Activated naive CD8-positive, alpha-beta T cell treated with anti-CD3 and anti-CD28 coated beads, Interleukin-2, amount 10 ng/mL, durations not matched to agents 7 days and 5 days (primary cell): ENCODE data around the gene FBRSL1. TPM values are rescaled to one million over a fixed set of nuclear protein-coding genes. Genes with fewer than 3 reads are reported as not detected.

Source experiments
- ATAC-seq: fragments of 150-1000 bp; cut with Tn5 transposase; one replicate; pipeline ENCODE4 v1.10.0; 2021; ENCODE audit warnings: low read depth, moderate library complexity
- POLR2A ChIA-PET: fragments of 350-600 bp; sonication (Branson Sonifier 250); formaldehyde crosslinking; loops from one replicate; lab custom pipeline; 2021; ENCODE audit warnings: antibody characterized with exemption; lab: Charles Lee
- DNase-seq: peaks from one replicate; pipeline ENCODE4 v3.0.0; 2021
- H3K27ac Mint-ChIP-seq: one replicate; pipeline ENCODE4 v1.8.0; 2022; ENCODE audit warnings: mild to moderate bottlenecking, mixed read lengths
- H3K27me3 Mint-ChIP-seq: one replicate; pipeline ENCODE4 v1.8.0; 2022; ENCODE audit warnings: mild to moderate bottlenecking, moderate library complexity, mixed read lengths
- H3K36me3 Mint-ChIP-seq: one replicate; pipeline ENCODE4 v1.8.0; 2021; ENCODE audit warnings: mild to moderate bottlenecking, mixed read lengths
- H3K4me1 Mint-ChIP-seq: one replicate; pipeline ENCODE4 v1.8.0; 2021; ENCODE audit warnings: mixed read lengths
- H3K4me3 Mint-ChIP-seq: one replicate; pipeline ENCODE4 v1.8.0; 2022; ENCODE audit warnings: mild to moderate bottlenecking, moderate library complexity, mixed read lengths
- H3K9me3 Mint-ChIP-seq: one replicate; pipeline ENCODE4 v1.8.0; 2021; ENCODE audit warnings: mixed read lengths
- total RNA-seq, 2 experiments: library from RNA; stranded (reverse); gene quantifications; one replicate each; pipeline ENCODE4 v1.2.3, GENCODE V29; 2021

The FBRSL1 gene
- total RNA-seq, 2 experiments from 2014 or later, result 67.1 to 67.2 TPM

DNA sequence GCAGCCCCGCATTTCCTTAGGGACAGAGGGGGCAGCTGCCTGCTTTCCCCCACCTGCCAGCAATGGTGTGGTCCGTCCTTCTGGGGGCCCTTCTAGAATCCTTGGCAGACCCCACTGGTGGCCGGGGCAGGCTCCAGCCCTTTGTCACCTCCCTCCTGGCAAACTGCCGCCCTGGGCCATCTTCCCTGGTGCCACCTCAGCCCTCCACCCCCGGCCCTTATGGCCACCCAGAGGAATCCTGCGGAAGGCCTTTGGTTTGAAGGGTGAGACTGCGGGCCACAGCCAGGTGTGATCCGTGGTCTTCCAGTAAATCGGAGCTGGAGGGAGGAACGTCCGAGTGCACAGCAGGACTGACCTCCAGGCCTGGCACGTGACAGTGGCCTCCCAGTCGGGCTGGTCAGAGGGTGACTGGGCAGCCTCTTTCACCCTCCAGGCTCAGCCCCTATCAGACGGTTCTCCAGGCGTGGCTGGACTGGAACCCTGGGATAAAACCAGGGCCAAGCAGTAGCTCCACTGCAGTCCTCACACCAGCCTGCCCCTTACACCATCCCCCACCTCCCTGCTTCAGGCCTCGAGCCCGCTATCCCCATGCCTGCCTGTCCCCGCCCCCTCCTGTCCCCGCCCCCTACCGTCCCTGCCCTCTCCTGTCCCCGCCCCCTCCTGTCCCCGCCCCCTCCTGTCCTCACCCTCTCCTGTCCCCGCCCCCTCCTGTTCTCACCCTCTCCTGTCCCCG, 12.4 kb downstream of the FBRSL1 start:
- Mint-ChIP-seq H3K36me3 (no peaks in the 10 kb centered on the region), H3K27ac (no peak overlapping the region), H3K27me3 (no peaks in the 10 kb centered on the region), H3K4me1 (peaks cover 17% of the 10 kb centered on the region), H3K4me3 (no peak overlapping the region), H3K9me3 (no peaks in the 10 kb centered on the region)
- DNase-seq, result no peak
- ATAC-seq, result no peak
- POLR2A ChIA-PET, result no interaction called here

DNA sequence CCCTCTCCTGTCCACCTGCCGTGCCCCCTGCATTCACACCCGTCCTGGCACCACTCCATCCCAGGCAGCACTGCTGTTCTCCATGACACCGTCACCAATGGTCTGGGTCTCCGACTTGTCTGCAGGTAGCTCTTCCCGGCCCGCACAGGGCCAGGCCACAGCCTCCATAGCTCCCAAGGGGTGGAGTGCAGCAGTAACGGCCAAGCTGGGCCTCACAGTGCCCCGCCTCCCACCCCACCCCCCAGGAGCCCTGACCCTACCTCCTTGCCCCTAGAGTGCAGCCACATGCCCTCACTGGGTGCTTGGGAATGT, 12.9 kb downstream of the FBRSL1 start:
- H3K36me3 Mint-ChIP-seq, result no peaks in the 10 kb centered on the region
- DNase-seq (no peak), ATAC-seq (no peak)
- POLR2A ChIA-PET, result no interaction called here
- no peaks in the 10 kb centered on the region for H3K9me3 Mint-ChIP-seq
- H3K4me1 Mint-ChIP-seq, result peaks cover 17% of the 10 kb centered on the region
- no peak overlapping the region for H3K27ac Mint-ChIP-seq
- H3K4me3 Mint-ChIP-seq, result no peak overlapping the region
- no peaks in the 10 kb centered on the region for H3K27me3 Mint-ChIP-seq

DNA sequence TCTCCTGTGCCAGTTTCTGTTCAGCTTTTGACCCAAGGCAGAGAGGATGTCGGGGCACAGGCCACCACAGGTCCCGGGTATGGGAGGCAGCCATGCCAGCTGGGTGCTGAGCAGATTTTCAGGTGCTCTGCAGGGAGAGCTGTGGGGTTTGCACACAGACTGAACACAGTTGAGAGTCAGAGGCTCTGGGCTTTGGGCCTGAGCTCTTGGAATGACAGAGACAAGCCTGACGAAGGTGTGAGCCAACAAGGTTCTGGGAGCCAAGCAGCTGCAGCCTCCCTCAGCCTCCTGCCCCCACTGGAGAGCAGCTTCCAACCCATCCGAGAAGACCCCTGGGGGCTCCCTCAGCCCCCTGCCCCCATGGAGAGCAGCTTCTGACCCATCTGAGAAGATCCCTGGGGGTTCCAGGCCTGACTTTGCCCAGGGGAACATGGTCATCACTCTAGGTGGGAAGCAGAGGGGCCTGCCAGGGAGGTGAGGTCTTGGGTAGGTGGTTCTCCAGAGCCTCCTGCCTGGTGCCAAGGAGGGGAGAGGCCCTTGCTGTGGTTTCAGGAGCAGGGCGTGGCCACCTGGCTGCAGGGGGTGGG, 13.8 kb downstream of the FBRSL1 start:
- ATAC-seq (no peak), DNase-seq (no peak)
- POLR2A ChIA-PET, result no interaction called here
- no peaks in the 10 kb centered on the region for H3K27me3 Mint-ChIP-seq
- H3K9me3 Mint-ChIP-seq, result no peaks in the 10 kb centered on the region
- H3K4me3 Mint-ChIP-seq, result no peak overlapping the region
- peaks cover 17% of the 10 kb centered on the region for H3K4me1 Mint-ChIP-seq
- H3K27ac Mint-ChIP-seq, result no peak overlapping the region
- no peaks in the 10 kb centered on the region for H3K36me3 Mint-ChIP-seq

- Mint-ChIP-seq H3K27me3 (no peaks in the 10 kb centered on the region), H3K4me1 (peaks cover 17% of the 10 kb centered on the region), H3K27ac (peak overlapping the region; percentile 71), H3K36me3 (no peaks in the 10 kb centered on the region), H3K9me3 (no peaks in the 10 kb centered on the region), H3K4me3 (no peak overlapping the region)
- ATAC-seq (no peak), DNase-seq (no peak)
- POLR2A ChIA-PET, result no interaction called here
These were observed 15.3 kb downstream of the FBRSL1 start for GRCh38 chr12:132505105-132505851.

- DNase-seq (no peak), ATAC-seq (no peak)
- H3K27ac Mint-ChIP-seq, result peak overlapping the region; percentile 63
- peaks cover 17% of the 10 kb centered on the region for H3K4me1 Mint-ChIP-seq
- POLR2A ChIA-PET, result interaction anchor here (0.6 kb wide), 1 partner anchor 67 kb away, joined by 3 read pairs; no protein-coding TSS in a partner anchor
- H3K9me3 Mint-ChIP-seq, result no peaks in the 10 kb centered on the region
- no peaks in the 10 kb centered on the region for H3K36me3 Mint-ChIP-seq
- no peak overlapping the region for H3K4me3 Mint-ChIP-seq
- H3K27me3 Mint-ChIP-seq, result peaks cover 3% of the 10 kb centered on the region
These were observed 15.9 kb downstream of the FBRSL1 start for GRCh38 chr12:132505852-132506219.

- peak overlapping the region; percentile 59 for H3K4me3 Mint-ChIP-seq
- ATAC-seq, result peak; percentile 94
- no peaks in the 10 kb centered on the region for H3K36me3 Mint-ChIP-seq
- peak overlapping the region; percentile 88 for H3K27ac Mint-ChIP-seq
- no peaks in the 10 kb centered on the region for H3K9me3 Mint-ChIP-seq
- POLR2A ChIA-PET, result interaction anchor here (0.6 to 1.1 kb wide), 3 partner anchors 15 to 67 kb away, joined by 3 to 4 read pairs (median 3); partner anchors contain the start of gene FBRSL1
- H3K4me1 Mint-ChIP-seq, result peaks cover 17% of the 10 kb centered on the region
- DNase-seq, result peak; percentile 82
- peaks cover 3% of the 10 kb centered on the region for H3K27me3 Mint-ChIP-seq
These were observed 16.6 kb downstream of the FBRSL1 start for GRCh38 chr12:132506328-132507160.

- H3K4me1 Mint-ChIP-seq, result peaks cover 17% of the 10 kb centered on the region
- H3K36me3 Mint-ChIP-seq, result no peaks in the 10 kb centered on the region
- peaks cover 3% of the 10 kb centered on the region for H3K27me3 Mint-ChIP-seq
- peak overlapping the region; percentile 88 for H3K27ac Mint-ChIP-seq
- ATAC-seq (no peak), DNase-seq (no peak)
- H3K4me3 Mint-ChIP-seq, result peak overlapping the region; percentile 59
- H3K9me3 Mint-ChIP-seq, result no peaks in the 10 kb centered on the region
- POLR2A ChIA-PET, result interaction anchor here (1.0 to 1.1 kb wide), 2 partner anchors 15 to 18 kb away, joined by 3 to 4 read pairs; partner anchors contain the start of gene FBRSL1
These were observed 17.2 kb downstream of the FBRSL1 start for GRCh38 chr12:132507161-132507538.

DNA sequence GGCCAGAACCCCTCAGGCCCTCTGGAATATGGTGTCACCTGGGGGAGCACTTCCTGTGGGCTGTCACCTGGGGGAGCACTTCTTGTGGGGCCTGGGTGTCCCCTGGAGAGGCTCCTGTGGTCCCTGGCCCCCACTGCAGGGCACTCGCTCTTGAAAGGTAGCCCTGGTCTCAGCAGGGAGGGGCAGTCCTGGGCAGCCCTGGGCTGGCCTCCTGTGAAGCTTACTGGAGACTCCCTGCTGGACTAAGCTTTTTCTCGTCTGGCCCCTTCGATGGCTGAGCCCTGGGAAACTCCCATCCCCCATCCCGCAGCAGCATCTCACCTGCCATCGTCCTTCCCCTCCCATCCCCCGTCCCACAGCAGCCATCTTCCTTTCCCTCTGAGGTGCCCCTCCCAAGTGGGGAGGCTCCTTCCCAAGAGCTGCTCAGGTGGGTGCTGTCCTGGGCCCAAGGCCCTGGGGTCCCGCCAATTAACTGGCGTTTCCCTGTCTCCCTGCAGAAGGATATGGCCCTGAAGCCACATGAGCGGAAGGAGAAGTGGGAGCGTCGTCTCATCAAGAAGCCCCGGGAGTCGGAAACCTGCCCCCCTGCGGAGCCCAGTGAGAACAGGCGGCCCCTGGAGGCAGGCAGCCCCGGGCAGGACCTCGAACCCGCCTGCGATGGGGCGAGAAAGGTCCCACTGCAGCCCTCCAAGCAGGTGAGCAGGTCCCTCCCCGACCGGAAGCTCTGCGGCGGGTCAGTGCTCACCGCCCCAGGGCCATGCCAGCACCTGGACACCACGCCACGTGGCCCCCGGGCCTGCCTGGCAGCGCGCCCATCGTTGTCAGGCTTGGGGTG, 17.9 kb downstream of the FBRSL1 start:
- Mint-ChIP-seq H3K4me3 (no peak overlapping the region), H3K4me1 (peaks cover 17% of the 10 kb centered on the region), H3K36me3 (no peaks in the 10 kb centered on the region), H3K27ac (no peak overlapping the region), H3K9me3 (no peaks in the 10 kb centered on the region), H3K27me3 (peaks cover 3% of the 10 kb centered on the region)
- no peak for ATAC-seq
- no peak for DNase-seq
- POLR2A ChIA-PET, result interaction anchor here (1.1 kb wide), 1 partner anchor 16 kb away, joined by 4 read pairs; no protein-coding TSS in a partner anchor

DNA sequence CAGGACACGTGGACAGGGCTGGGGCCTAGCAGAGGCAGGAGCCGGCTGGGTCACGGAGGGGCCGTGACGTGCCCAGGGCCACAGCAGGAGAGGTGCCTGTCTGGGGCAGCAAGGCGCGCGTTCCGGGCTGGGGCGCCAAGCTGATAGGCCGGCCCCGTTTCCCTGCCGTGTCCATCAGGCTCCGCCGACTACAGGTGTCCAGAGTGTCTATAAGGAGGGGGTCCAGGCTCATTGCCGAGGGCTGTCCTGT, 18.5 kb downstream of the FBRSL1 start:
- Mint-ChIP-seq H3K4me1 (peaks cover 17% of the 10 kb centered on the region), H3K36me3 (no peaks in the 10 kb centered on the region), H3K27ac (no peak overlapping the region), H3K9me3 (no peaks in the 10 kb centered on the region), H3K4me3 (no peak overlapping the region), H3K27me3 (peaks cover 3% of the 10 kb centered on the region)
- POLR2A ChIA-PET, result no interaction called here
- ATAC-seq (no peak), DNase-seq (no peak)

DNA sequence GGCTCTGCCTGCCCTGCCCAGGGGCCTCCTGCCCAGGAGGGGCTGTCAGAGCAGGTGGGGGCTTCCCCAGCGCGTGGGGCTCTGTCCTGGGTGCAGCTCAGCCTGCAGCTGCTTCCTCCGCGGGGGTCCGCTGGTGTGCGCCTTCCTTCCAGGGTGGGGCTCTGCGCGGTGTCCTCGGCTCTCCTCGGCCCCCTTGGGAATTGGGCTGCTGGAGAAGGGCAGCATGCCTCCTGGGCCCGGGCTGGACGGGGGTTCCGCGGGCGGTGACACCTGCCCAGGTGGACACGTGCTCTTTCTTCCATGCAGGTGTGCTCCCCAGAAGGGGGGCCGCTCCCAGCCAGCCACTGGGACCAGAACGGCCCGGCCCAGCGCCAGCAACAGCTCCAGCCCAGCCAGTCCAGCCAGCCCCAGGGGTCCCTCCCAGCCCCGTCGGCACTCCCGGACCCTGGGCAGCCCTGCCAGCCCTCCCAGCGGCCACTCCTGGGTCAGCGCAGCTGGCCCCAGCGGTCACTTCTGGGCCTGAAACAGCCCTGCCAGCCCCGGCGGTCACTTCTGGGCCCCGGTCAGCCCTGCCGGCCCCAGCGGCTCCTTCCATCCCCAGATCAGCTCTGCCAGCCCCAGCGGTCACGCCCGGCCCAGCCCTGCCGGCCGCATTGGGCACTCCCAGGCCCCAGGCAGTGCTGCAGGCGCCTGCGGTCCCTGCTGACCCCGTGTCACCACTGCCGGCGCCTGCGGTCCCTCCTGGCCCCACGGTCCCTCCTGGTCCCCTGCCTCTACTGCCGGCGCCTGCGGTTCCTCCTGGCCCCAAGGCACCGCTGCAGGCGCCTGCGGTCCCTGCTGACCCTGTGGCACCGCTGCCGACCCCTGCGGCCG, 19.1 kb downstream of the FBRSL1 start:
- Mint-ChIP-seq H3K4me1 (peaks cover 17% of the 10 kb centered on the region), H3K36me3 (no peaks in the 10 kb centered on the region), H3K9me3 (no peaks in the 10 kb centered on the region), H3K27ac (no peak overlapping the region), H3K27me3 (peaks cover 3% of the 10 kb centered on the region), H3K4me3 (no peak overlapping the region)
- POLR2A ChIA-PET, result no interaction called here
- no peak for DNase-seq
- ATAC-seq, result no peak

GRCh38 chr12:132510111-132510724, 20.3 kb downstream of the FBRSL1 start:
- POLR2A ChIA-PET, result no interaction called here
- no peak for ATAC-seq
- H3K4me3 Mint-ChIP-seq, result no peak overlapping the region
- H3K9me3 Mint-ChIP-seq, result no peaks in the 10 kb centered on the region
- peaks cover 4% of the 10 kb centered on the region for H3K36me3 Mint-ChIP-seq
- DNase-seq, result no peak
- peaks cover 3% of the 10 kb centered on the region for H3K27me3 Mint-ChIP-seq
- no peak overlapping the region for H3K27ac Mint-ChIP-seq
- peaks cover 17% of the 10 kb centered on the region for H3K4me1 Mint-ChIP-seq
